Retinal pigment epithelial cell (primary cell): ENCODE measurements around the gene PSMD11.
A peak's percentile ranks its signal among the peaks of the same experiment; 100 is the strongest.

Source experiments
- DNase-seq: peaks from one replicate; pipeline ENCODE4 v3.0.0-alpha.2; 2010; ENCODE audit warnings: low read depth
- H3K4me3 ChIP-seq: 2 replicates; pipeline ENCODE4 v1.5.1; 2011; ENCODE audit warnings: mild to moderate bottlenecking, low read length, control low read depth, moderate library complexity
- CTCF ChIP-seq: conservative IDR thresholded peaks from 2 replicates; pipeline ENCODE4 v1.5.1; 2011; ENCODE audit warnings: low read depth, low read length, control low read depth, inconsistent platforms

PSMD11 gene

GRCh38 chr17:32493976-32494513, 49.7 kb downstream of the PSMD11 start:
- no peak overlapping the region for H3K4me3 ChIP-seq

GRCh38 chr17:32494621-32495358, 50.5 kb downstream of the PSMD11 start:
- no peak overlapping the region for H3K4me3 ChIP-seq
- no peak for DNase-seq
- no peak for TF ChIP-seq CTCF

More at GRCh38 chr17:32493976-32494513, 49.7 kb downstream of the PSMD11 start:
- DNase-seq = no peak
- no peak for TF ChIP-seq CTCF

GRCh38 chr17:32495359-32496231, 51.3 kb downstream of the PSMD11 start:
- no peak for DNase-seq
- no peak overlapping the region for H3K4me3 ChIP-seq
- TF ChIP-seq CTCF = no peak

GRCh38 chr17:32496395-32497073, 52.2 kb downstream of the PSMD11 start:
- H3K4me3 ChIP-seq = no peak overlapping the region
- no peak for DNase-seq
- TF ChIP-seq CTCF = no peak

GRCh38 chr17:32497431-32498205, 53.3 kb downstream of the PSMD11 start:
- no peak overlapping the region for H3K4me3 ChIP-seq
- no peak for DNase-seq
- peak; percentile 1 for TF ChIP-seq CTCF

- no peak for DNase-seq
- no peak for TF ChIP-seq CTCF
- no peak overlapping the region for H3K4me3 ChIP-seq
Measured at GRCh38 chr17:32498391-32498790, 54.1 kb downstream of the PSMD11 start.
